ENCODE measurements around the gene FOXN1.
A peak's percentile ranks its signal among the peaks of the same experiment; 100 is the strongest.

The FOXN1 gene

GRCh38 chr17:28526381-28526780, 20.2 kb downstream of the FOXN1 start:
- no peak for DNase-seq (ENCODE audit: low spot score)

DNA sequence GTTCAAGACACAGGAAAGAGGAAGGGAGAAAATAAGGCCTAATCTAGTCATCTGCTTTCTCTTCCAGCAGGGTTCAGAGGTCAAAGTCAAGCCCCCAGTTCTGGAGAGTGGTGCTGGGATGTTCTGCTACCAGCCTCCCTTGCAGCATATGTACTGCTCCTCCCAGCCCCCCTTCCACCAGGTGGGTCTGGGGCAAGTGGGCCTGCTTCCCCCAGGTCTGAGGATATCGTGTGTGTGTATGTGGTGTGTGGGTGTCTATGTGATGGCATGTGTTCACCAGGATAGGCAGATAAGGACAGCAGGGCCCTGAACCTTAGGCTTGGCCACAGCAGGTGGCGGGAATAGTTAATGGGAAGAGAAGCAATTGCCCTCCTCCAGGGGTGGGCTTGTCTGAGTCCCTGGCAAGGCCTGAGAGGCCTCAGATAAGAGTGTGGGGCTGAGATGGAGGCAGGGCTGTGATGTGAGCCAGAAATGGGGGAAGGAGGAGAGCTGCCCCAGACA, 21.1 kb downstream of the FOXN1 start:
- DNase-seq (ENCODE audit: low spot score): no peak

- no peak for DNase-seq (ENCODE audit: low spot score)
These were observed 21.7 kb downstream of the FOXN1 start for GRCh38 chr17:28527859-28528258.

DNA sequence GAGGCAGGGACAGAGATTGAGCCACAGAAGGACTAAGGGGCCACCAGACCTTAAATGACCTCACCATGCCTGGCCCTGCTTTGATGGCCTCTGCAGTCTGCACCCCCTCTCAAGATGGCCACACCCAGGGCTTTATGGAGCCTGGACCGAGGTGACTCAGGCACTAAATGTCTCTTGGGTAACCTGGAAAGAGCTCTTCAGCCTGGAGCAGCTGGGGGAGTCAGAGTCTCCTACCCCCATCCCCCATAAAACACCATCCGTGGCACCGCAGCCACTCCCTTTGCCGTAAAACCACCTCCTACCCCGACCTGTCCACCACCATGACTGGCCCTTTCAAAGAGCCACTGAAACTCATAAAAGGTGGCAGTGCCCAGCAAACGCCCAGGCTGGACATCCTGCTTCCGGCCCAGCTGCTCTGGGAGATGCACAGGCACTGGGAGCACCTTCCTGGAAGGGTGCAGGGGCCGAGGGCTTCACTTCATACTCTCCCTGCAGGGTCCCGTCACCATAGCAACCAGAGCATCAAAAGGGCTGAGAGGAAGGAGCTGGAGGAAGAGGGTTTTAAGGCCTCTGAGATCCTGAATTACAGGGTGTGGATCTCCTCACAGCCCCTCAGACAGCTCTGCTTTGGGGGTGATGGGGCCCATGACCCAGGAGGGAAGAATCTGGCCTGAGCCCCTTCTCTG, 22.3 kb downstream of the FOXN1 start:
- DNase-seq (ENCODE audit: low spot score): no peak

- no peak for DNase-seq (ENCODE audit: low spot score)
These were observed 22.9 kb downstream of the FOXN1 start for GRCh38 chr17:28529013-28529400.

DNA sequence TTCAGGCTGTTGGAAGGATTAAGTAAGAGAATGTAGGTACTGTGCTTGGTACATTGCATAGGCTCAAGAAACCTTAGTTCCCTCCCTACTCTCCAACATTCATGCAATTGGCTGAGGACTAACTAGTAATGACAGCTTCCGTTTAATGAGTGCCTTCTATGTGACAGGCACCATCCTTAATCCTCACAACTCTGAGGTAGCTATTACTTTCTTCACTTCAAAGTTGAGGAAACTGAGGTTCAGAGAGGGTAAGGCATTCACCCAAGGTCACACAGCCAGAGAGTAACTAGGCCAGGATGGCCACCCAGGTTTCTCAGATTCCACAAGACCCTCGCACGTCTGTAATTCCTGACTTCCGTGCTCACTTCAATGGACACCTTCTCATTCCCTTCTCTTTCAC, 24.1 kb downstream of the FOXN1 start:
- DNase-seq (ENCODE audit: low spot score): no peak

- DNase-seq (ENCODE audit: low spot score): no peak
These were observed 24.8 kb downstream of the FOXN1 start for GRCh38 chr17:28530926-28531325.

DNA sequence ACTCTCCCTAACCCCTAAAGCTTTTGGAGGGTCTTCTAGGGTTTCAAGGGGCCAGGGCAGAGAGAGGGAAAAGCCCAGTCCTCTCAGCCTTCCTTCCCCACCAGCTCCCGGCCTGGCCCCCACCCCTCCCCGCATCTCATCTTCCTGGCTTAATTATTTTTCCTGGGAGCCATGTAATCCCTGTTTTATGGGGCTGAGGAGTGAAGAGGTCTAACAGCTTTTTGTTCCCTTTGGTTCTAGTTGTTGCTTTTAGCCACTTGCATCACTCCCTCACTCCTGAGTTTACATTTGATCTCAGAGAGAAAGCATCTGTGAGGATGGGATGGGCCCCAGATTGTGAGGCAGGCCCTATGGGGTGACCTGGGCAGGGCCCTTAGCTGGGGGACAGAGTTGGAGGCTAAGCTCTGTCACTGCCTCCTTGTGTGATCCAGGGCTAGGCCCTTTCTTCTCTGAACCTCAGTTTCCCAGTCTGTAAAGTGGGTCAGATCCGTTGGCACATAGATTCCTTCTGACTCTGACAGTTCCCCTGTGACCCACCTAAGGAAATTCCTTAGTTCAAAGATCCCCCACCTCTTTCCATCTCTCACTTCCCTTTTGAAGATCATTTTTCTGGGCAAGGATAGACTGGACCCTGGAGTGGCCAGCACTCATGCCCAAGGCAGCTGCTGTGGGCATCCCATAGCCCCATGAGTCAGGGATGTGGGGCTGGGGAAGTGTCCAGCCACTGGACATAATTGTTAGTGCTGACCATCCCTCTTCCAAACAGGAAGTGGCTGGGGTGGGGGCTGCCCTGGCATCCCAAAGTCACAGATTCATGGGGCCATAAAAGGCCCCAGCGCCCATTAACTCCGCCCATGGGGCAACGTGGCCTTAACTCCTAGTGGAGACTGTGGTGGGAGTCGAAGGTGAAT, 26.2 kb downstream of the FOXN1 start:
- no peak for DNase-seq (ENCODE audit: low spot score)

- DNase-seq (ENCODE audit: low spot score): no peak
These were observed 27.1 kb downstream of the FOXN1 start for GRCh38 chr17:28533091-28533807.

DNA sequence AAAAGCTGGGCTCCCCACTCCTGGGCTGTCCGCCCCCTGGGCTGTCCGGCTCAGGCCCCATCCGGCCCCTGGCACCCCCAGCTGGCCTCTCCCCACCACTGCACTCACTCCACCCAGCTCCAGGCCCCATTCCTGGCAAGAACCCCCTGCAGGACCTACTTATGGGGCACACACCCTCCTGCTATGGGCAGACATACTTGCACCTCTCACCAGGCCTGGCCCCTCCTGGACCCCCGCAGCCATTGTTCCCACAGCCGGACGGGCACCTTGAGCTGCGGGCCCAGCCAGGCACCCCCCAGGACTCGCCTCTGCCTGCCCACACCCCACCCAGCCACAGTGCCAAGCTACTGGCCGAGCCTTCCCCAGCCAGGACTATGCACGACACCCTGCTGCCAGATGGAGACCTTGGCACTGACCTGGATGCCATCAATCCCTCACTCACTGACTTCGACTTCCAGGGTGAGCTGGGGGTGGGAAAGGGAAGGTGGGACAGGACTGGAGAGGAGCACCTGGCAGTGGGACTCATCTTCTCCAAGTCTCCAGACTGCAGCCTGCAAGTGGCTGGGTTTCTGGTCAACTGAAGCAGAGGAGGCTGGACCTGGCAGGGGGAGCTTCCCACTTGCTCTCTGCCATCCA, 28.7 kb downstream of the FOXN1 start:
- no peak for DNase-seq (ENCODE audit: low spot score)

DNA sequence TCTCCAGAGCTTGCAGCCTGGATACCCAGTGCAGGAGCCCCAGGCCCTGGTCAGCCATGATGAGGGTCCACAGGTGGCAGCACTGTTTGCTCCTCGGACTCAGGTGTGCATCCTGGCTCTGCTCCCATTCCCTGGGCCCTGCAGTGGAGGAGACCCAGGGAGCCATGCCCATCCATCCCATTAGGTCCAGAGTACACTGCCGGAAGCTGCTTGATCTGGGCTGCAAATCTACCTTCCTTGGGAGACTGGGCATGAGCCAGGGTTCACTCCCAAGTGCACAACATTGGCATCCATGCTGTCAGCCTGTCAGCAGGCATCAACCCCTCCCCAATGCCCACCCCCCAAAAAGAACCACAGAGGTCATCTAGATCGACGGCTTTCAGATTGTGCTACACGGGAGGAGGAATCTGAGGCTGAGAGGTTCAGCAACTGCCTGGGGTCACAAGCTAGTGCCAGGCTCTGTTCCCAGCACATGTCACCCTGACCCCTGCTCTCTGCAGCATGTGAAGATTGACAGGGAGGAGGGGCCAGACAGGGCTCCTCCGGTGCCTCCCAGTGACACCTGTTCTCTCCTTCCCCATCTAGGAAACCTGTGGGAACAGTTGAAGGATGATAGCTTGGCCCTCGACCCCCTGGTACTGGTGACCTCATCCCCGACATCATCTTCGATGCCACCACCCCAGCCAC, 30.5 kb downstream of the FOXN1 start:
- DNase-seq (ENCODE audit: low spot score): no peak

GRCh38 chr17:28537219-28537610, 31.1 kb downstream of the FOXN1 start:
- DNase-seq (ENCODE audit: low spot score): no peak

DNA sequence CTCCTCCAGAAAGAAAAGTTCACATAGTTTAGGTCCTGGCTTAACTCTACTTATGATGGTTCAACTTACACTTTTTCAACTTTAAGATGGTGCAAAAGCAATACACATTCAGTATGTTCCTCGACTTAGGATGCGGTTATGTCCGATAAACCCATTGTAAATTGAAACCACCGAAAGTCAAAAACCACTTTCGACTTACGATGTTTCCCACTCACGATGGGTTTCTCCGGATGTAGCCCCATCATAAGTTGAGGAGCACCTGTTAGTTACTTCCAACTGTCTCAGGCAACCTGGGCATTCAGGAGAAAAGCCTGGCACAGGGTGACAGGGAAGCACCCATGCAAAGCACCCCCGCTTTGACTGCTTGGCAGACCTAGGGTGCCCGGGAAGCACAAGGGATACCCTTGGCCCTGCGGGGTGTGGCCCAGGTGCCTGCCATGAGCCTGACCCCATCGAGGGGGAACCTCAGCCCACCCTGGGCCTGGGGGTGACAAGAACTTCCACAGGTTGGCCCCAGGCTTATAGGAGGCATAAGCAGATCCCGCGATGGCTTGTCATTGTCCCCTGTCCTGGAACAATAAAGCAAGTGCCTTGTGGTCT, 32.2 kb downstream of the FOXN1 start:
- no peak for DNase-seq (ENCODE audit: low spot score)

- DNase-seq (ENCODE audit: low spot score): no peak
These were observed 34.1 kb downstream of the FOXN1 start for GRCh38 chr17:28540231-28540630.

DNA sequence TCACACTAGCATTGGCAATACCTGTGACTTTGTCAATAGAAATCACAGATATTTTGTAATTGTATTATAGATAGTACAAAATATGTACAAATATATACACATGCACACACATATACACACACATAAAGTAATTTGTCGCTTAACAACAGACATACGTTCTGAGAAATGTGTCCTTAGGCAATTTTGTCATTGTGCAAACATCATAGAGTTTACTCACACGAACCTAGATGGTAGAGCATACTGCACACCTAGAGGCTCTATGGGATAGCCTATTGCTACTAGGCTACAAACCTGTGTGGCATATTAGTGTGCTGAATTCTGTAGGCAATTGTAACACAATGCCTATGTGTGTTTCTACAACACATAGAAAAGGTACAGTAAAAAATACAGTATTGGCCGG, 35.3 kb downstream of the FOXN1 start:
- no peak for DNase-seq (ENCODE audit: low spot score)

DNA sequence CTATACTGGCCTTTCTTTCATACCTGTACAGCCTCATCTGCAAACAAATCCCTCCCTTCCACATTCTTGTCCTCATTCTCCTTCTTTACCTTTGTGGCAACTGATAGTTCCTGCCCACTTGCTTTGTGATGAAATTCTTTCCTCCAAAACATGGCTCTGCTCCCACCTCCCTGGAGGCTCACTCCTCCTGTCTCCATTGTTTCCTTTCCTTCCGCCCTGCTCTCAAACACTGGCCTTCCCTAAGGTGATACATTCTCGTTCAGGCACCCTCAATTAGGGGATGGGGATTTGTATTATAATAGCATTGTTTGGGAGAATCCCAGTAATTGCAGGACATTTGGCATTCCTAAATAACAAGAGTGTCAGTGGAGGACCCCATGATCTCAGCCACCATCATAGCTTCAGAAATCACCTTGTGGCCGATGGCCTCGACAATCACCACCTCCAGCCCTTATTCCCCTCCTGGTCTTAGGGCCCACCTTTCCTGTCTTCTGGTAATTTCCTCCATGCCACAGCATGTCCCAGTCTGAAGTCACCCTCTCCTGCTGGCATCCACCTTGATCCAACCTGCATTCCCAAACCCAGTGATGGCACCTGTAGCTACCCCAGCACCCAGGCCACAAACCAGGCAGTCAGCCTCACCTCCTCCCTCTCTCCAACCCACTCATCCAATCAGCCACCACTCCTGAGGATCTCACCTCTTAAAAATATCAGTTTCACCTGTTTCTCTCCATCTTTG, 38.4 kb downstream of the FOXN1 start:
- DNase-seq (ENCODE audit: low spot score): no peak

- no peak for DNase-seq (ENCODE audit: low spot score)
These were observed 39.0 kb downstream of the FOXN1 start for GRCh38 chr17:28545141-28545503.

DNA sequence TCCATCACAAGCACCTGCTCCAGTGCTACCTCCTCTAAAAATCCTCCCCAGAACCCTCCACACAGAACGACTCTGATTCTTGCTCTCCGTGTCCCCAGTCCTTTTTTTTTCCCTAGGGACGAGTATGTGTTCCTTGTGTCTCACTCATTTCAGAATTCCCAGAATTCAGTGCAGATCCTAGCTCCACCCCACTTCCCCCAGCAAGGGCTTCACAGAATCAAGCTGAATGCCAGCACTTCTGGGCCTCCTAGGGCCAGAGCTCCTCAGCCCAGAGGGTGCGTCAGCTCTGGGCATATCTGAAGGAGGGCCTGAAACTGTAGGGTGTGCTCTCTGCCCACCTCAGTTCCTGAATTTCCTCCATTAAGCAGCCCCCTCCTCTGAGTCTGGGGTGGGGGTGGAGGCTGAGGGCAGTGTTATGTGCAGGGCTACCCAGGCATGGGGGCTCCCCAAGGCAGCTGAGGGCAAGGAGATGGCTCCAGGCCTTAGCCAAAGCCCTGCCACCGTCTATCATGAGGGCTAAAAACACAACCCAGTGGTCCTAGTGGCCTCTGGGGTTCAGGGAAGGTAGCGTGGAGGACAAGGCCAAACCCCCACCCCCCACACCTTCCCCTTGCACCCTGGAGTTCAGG, 39.8 kb downstream of the FOXN1 start:
- peak; percentile 8 for DNase-seq (ENCODE audit: low spot score)

- DNase-seq (ENCODE audit: low spot score): no peak
These were observed 41.0 kb downstream of the FOXN1 start for GRCh38 chr17:28547096-28547622.
